GM10847 (cell line): ENCODE measurements around the gene ZBTB8OS.
A peak's percentile ranks its signal among the peaks of the same experiment; 100 is the strongest.

Experiments
- POLR2A ChIP-seq: IDR thresholded peaks from 2 replicates; pipeline ENCODE4 v1.6.1; 2011; ENCODE audit not compliant: insufficient read length; ENCODE audit errors: extremely low read depth

Gene ZBTB8OS

DNA sequence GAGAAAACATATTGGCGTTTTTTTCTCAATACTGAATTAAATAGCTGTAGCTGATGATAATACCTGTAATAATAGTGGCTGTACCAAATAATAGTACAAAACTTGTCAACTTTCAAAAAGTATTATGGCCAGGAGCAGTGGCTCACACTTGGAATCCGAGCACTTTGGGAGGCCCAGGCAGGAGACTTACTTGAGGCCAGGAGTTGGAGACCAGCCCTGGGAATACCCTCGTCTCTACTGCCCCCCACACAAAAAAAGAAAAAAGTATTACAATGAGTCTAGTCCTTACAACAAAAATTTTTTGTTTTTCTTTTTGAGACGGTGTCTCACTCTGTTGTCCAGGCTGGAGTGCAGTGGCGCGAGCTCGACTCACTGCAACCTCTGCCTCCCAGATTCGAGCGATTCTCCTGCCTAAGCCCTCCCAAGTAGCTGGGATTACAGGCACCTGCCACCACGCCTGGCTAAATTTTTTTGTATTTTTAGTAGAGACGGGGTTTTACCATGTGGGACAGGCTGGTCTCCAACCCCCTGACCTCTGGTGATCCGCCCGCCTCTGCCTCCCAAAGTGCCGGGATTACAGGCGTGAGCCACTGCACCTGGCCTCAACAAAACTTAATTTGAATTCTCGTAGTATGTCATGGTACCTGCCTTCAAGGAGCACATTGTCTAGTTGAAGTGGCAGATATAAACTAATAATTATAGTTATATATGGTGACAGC lies 2.1 kb upstream of the ZBTB8OS start:
- TF ChIP-seq POLR2A, result no peak

DNA sequence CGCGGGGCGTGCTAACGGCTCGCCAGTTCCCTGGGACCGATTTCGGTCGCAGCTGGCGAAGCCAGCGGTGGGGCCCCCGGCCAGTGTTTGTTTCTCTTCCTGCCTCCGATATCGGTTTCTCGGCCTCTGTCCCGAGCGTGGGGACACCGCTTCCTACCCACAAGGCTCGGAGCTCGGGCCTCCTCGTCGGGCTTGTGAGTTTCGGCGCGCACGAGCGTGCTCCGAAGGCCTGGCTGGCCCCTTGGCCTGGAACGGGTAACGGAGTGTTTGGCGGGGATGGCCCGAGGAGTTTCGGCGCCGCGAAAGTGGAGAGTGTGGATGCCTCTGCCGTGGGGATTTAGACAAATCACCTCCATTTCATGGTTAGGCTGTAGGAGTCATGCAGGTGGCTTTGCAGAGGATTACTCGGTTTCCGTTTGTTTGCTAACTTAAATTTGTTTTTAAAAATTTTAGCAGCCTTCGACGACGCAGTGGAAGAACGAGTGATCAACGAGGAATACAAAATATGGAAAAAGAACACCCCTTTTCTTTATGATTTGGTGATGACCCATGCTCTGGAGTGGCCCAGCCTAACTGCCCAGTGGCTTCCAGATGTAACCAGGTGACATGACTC lies 1.2 kb upstream of the ZBTB8OS start:
- TF ChIP-seq POLR2A, result peak; percentile 13

DNA sequence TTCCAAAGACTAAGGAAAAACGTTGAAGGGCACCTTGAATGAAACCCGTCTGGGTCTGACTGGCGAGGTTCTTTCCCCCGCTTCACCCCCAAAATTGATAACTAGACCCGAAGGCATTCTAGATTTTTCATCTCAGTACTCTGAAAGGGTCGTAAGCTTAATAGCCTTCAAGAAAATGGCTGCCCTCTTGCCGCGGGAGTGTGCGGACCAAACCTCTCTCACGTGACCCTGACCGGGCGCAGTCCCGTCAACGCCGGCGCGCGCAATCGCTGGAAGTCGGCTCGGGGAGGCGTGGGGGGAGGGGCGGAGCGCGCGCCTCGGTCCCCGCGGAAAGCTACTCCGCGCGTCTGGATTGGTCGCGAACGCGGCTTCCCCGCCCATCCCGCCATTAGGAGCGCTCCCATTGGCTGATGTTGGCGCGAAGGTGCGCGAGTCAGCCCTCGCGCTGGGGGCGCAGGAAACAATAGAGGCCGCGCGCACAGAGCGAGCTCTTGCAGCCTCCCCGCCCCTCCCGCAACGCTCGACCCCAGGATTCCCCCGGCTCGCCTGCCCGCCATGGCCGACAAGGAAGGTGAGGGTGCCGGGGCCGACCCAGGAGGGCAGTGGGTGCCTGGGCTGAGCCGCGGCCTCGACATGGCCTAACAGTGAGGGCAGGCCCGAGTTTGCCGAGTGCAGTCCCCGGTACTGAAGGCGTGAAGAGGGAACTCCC lies 556 bp upstream of the ZBTB8OS start, which contains the start of gene RBBP4:
TSS of gene RBBP4 (plus strand) at position 457 of the 709 bp plus-strand sequence. CDS start at position 556, 99 bp downstream.
- TF ChIP-seq POLR2A, result peak; percentile 67

DNA sequence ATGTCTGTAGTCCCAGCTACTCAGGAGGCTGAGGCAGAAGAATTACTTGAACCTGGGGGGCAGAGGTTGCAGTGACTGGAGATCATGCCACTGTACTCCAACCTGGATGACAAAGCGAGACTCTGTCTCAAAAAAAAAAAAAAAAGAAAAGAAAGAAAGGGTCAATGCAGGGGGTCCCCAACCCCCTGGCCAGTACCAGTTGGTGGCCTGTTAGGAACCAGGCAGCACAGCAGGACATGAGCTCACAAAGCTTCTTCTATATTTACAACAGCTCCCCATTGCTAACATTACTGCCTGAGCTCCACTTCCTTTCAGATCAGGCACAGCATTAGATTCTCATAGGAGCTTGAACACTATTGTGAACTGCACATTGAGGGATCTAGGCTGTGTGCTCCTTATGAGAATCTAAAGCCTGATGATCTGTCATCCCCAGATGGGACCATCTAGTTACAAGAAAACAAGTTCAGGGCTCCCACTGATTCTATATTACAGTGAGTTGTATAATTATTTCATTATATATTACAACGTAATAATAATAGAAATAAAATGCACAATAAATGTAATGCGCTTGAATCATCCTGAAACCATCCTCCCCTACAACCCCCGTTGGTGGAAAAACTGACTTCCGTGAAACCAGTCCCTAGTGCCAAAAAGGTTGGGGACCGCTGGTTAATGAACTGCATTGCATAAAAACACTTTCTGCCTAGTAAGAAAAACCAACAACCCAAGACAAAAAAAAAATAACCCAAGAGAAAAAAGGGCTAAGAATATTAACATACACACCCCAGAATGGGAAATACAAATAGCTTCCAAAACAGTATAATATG lies 2.8 kb downstream of the ZBTB8OS start:
- no peak for TF ChIP-seq POLR2A

DNA sequence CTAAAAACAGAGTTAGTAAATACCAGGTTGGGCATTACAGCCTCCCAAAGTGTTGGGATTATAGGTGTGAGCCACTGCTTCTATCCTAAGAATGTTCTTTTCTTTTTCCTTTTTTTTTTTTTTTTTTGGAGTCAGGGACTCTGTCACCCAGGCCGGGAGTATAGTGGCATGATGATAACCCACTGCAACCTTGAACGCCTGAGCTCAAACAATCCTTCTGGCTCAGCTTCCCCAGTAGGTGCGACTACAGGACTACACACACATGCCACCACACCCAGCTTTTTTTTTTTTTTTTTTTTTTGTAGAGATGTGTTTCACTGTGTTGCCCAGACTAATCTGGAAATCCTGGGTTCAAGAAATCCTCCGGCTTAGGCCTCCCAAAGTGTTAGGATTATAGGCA lies 5.9 kb downstream of the ZBTB8OS start:
- no peak for TF ChIP-seq POLR2A

DNA sequence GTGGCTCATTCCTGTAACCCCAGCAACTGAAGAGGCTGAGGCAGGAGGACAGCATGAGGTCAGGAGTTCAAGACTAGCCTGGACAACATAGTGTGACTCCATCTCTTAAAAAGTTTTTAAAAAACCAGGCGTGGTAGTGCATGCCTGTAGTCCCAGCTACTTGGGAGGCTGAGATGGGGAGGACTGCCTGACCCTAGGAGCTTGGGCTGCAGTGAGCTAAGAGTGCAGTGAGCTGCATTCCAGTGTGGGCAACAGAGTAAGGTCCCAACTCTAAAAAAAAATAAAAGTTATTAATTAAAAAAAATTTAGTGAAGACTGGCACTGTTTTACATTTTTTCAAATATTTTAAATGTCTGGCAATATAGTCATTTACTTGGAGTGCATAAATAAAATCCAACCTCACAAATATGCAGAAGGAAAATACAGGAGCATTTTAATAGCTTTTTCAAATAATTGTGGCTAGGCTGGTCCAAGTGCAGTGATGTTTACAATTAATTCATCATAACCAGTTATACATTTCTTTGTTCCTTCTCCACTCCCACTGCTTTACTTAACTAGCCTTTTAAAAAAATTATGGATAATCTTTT lies 10.8 kb downstream of the ZBTB8OS start:
- TF ChIP-seq POLR2A, result no peak

DNA sequence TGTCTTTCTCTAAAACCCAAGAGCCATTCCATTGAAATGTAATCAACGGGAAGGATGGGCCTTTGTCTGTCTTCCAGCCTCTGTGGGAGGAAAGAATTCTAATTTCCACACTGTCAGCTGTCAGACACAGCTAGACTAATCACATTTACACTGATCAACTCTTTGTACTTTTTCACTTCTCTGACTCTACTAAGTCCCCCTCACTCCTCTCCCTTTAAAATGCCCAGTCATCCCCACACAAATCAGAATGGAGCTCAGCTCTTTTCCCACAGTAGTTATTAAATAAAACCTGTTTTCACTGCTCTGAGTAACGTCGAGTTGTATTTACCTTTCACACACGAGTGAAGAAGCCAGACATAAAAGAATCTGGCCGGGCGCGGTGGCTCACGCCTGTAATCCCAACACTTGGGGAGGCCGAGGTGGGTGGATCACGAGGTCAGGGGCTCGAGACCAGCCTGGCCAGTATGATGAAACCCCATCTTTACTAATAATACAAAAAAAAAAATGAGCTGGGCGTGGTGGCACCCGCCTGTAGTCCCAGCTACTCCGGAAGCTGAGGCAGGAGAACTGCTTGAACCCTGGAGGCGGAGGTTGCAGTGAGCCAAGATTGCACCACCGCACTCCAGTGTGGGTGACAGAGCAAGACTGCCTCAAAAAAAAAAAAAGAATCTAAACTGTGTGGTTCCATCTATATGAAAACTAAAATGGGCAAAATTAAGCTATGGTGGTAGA lies 13.3 kb downstream of the ZBTB8OS start:
- no peak for TF ChIP-seq POLR2A

DNA sequence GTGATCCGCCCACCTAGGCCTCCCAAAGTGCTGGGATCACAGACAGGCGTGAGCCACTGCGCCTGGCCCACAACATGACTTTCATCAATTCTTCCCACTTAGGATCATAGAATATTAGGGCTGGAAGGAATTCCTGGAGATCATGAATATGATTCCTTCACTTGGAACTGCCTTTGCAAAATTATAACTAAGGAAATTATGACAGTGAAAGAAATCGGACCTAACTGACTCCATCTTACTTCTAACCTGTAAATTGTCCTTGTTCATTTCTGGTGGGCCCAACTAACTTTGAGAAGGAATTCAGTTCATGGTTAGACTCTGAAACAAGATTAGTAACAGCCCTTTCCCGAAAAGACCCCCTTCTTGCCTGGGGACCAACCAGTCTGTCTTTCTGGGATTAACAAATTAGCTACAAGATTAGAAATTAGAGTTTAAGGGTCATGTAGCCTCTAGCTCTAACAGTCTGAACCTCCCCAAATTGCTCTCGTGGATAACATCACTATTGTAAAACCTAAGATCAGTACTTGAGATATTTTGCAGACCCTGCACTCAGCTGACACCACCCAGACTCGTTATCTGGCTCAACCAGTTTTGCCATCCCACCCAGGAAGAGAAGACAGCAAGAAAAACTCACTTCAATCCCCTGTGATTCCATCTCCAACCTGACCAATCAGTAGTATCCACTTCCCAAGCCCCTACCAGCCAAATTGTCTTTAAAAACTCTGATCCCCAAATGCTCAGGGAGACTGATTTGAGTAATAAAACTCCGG lies 14.7 kb downstream of the ZBTB8OS start:
- no peak for TF ChIP-seq POLR2A

DNA sequence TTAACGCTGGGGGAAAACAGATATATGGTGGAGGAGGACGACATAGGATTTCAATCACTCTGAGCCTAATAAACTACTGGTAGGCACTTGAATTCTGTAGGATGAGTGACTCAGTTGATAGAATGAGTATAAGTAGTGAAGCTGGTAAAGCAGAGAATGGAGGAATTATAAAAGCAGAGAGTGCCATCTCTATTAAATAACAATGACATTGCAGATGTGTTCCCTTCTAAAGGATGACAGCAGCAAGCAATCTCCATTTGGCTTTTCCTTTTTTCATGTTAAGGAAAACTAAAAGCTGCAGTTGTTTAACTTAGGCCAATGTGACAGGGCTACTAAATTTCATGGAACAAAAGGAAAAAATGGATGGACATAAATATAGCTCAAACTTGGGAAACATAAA lies 17.5 kb downstream of the ZBTB8OS start:
- no peak for TF ChIP-seq POLR2A

DNA sequence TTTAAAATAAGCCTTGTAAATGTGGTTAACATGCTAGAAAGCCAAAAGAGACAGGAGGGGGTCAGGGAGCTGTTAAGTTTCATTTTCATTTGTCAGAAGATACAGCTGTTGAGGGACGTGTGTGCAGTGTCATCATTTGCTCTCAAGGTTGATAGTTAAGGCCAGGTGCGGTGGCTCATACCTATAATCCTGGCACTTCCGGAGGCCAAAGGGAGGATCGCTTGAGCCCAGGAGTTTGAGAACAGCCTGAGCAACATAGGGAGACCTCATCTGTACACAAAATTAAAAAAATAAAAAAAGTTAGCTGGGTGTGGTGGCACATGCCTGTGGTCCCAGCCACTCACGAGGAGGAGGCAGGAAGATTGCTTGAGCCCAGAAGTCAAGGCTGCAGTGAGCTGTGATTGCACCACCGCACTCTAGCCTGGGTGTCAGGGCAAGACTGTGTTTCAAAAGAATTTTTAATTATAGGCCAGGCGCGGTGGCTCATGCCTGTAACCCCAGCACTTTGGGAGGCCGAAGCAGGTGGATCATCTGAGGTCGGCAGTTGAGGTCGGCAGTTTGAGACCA lies 22.7 kb downstream of the ZBTB8OS start:
- TF ChIP-seq POLR2A, result no peak

DNA sequence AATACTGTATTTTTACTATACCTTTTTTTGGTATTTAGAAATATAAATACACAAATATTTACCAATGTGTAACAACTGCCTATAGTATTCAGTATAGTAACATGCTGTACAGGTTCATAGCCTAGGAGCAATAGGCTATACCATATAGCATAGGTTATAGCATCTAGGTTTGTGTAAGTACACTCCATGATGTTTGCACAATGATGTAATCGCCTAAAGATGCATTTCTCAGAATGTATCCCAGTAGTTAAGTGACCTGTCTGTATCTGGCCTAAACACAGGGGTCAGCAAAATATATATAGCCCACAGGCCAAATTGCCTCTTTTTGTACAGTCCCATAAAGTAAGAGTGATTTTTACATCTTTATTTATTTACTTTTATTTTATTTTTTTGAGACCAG lies 24.2 kb downstream of the ZBTB8OS start:
- TF ChIP-seq POLR2A, result no peak

DNA sequence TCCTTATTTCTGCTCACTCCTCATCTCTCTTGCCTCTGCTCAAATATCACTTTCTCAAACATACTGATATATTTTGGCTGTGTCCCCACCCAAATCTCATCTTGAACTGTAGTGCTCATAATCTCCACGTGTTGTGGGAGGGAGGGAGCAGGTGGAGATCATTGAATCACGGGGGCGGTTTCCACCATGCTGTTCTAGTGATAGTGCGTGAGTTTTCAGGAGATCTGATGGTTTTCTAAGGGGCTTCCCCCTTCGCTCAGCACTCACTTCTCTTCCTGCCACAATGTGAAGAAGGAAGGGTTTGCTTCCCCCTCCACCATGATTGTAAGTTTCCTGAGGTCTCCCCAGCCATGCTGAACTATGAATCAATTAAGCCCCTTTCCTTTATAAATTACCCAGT lies 26.6 kb downstream of the ZBTB8OS start:
- no peak for TF ChIP-seq POLR2A
